Progenitor cell of endocrine pancreas (in vitro differentiated cells): Measurements from ENCODE around the gene ULK4. TPM values are rescaled to one million over a fixed set of nuclear protein-coding genes. Genes with fewer than 3 reads are reported as not detected.

ENCODE experiments used
- DNase-seq: peaks from one replicate; pipeline ENCODE4 v3.0.0; 2021; ENCODE audit warnings: low spot score; ENCODE audit not compliant: unreplicated experiment
- H3K27ac Mint-ChIP-seq: 2 replicates; pipeline ENCODE4 v1.8.0; 2021; ENCODE audit warnings: mild to moderate bottlenecking, moderate library complexity, mixed read lengths
- H3K27me3 Mint-ChIP-seq: 2 replicates; pipeline ENCODE4 v1.8.0; 2021; ENCODE audit warnings: mixed read lengths
- H3K36me3 Mint-ChIP-seq: 2 replicates; pipeline ENCODE4 v1.8.0; 2022; ENCODE audit warnings: mixed read lengths; ENCODE audit not compliant: insufficient read depth
- H3K4me1 Mint-ChIP-seq: 2 replicates; pipeline ENCODE4 v1.8.0; 2021; ENCODE audit warnings: low read depth, mixed read lengths
- H3K4me3 Mint-ChIP-seq: 2 replicates; pipeline ENCODE4 v1.8.0; 2021; ENCODE audit warnings: low read depth, mild to moderate bottlenecking, moderate library complexity, mixed read lengths
- H3K9me3 Mint-ChIP-seq: 2 replicates; pipeline ENCODE4 v1.8.0; 2021; ENCODE audit warnings: low read depth, mixed read lengths
- CTCF ChIP-seq: fragments of 200-600 bp; sonication (generic); IDR thresholded peaks from one replicate; pipeline ENCODE4 v1.5.0; 2021; ENCODE audit warnings: antibody characterized with exemption, mild to moderate bottlenecking; ENCODE audit not compliant: unreplicated experiment
- total RNA-seq: library from RNA; stranded (reverse); gene quantifications from 2 replicates; pipeline ENCODE4 v1.2.1, GENCODE V29; 2021

Gene ULK4
- total RNA-seq, 1 donor from 2014 or later = 14.2 TPM

- no peak overlapping the region for H3K4me3 Mint-ChIP-seq
- DNase-seq = no peak
- no peaks in the 10 kb centered on the region for H3K27me3 Mint-ChIP-seq
- peaks cover 7% of the 10 kb centered on the region for H3K36me3 Mint-ChIP-seq
- no peak overlapping the region for H3K27ac Mint-ChIP-seq
- peaks cover 2% of the 10 kb centered on the region for H3K4me1 Mint-ChIP-seq
- no peak for TF ChIP-seq CTCF
- H3K9me3 Mint-ChIP-seq = peaks cover 7% of the 10 kb centered on the region
Observed at GRCh38 chr3:41688595-41689380, 273.1 kb downstream of the ULK4 start.

GRCh38 chr3:41684797-41685735 is 276.8 kb downstream of the ULK4 start:
- no peak for DNase-seq
- peaks cover 3% of the 10 kb centered on the region for H3K9me3 Mint-ChIP-seq

GRCh38 chr3:41683666-41684350 is 278.1 kb downstream of the ULK4 start:
- no peak for TF ChIP-seq CTCF
- no peaks in the 10 kb centered on the region for H3K27me3 Mint-ChIP-seq
- peaks cover 3% of the 10 kb centered on the region for H3K9me3 Mint-ChIP-seq
- H3K36me3 Mint-ChIP-seq = peaks cover 5% of the 10 kb centered on the region
- H3K27ac Mint-ChIP-seq = peak overlapping the region; percentile 57
- no peak for DNase-seq
- H3K4me1 Mint-ChIP-seq = peaks cover 5% of the 10 kb centered on the region
- no peak overlapping the region for H3K4me3 Mint-ChIP-seq

More at GRCh38 chr3:41684797-41685735, 276.8 kb downstream of the ULK4 start:
- no peak for TF ChIP-seq CTCF
- Mint-ChIP-seq H3K27me3 (no peaks in the 10 kb centered on the region), H3K36me3 (peaks cover 5% of the 10 kb centered on the region), H3K4me1 (peaks cover 5% of the 10 kb centered on the region), H3K4me3 (no peak overlapping the region), H3K27ac (no peak overlapping the region)

GRCh38 chr3:41682996-41683395 is 278.9 kb downstream of the ULK4 start:
- Mint-ChIP-seq H3K27me3 (no peaks in the 10 kb centered on the region), H3K4me1 (peaks cover 5% of the 10 kb centered on the region), H3K9me3 (peaks cover 2% of the 10 kb centered on the region), H3K4me3 (no peak overlapping the region), H3K27ac (no peak overlapping the region), H3K36me3 (peaks cover 2% of the 10 kb centered on the region)
- no peak for TF ChIP-seq CTCF
- DNase-seq = no peak

GRCh38 chr3:41682382-41682781 is 279.5 kb downstream of the ULK4 start:
- H3K4me3 Mint-ChIP-seq = no peak overlapping the region
- H3K36me3 Mint-ChIP-seq = peaks cover 2% of the 10 kb centered on the region
- no peaks in the 10 kb centered on the region for H3K27me3 Mint-ChIP-seq
- DNase-seq = no peak
- H3K27ac Mint-ChIP-seq = no peak overlapping the region
- peaks cover 5% of the 10 kb centered on the region for H3K4me1 Mint-ChIP-seq
- TF ChIP-seq CTCF = no peak
- H3K9me3 Mint-ChIP-seq = no peaks in the 10 kb centered on the region
